ENCODE results near the gene FAM90A26. TPM values are rescaled to one million over a fixed set of nuclear protein-coding genes. Genes with fewer than 3 reads are reported as not detected.
"Not testable (repeated sequence)": the region's sequence is repeated elsewhere in the genome, so short reads cannot be mapped to it uniquely, and the experiment has no call there.

FAM90A26 gene
- total RNA-seq, 1 donor from 2014 or later: not detected

- DNase-seq: peak; percentile 98
- ATAC-seq (ENCODE audit: poor library complexity): peak; percentile 100
- intact Hi-C loops (cut with DNase I): not testable (repeated sequence)
These were observed 17.1 kb upstream of the FAM90A26 start for GRCh38 chr4:9153008-9153570.

- intact Hi-C loops (cut with DNase I); ATAC-seq (ENCODE audit: poor library complexity): not testable (repeated sequence)
- DNase-seq: peak; percentile 45
These were observed 16.5 kb upstream of the FAM90A26 start for GRCh38 chr4:9153571-9154157.

DNA sequence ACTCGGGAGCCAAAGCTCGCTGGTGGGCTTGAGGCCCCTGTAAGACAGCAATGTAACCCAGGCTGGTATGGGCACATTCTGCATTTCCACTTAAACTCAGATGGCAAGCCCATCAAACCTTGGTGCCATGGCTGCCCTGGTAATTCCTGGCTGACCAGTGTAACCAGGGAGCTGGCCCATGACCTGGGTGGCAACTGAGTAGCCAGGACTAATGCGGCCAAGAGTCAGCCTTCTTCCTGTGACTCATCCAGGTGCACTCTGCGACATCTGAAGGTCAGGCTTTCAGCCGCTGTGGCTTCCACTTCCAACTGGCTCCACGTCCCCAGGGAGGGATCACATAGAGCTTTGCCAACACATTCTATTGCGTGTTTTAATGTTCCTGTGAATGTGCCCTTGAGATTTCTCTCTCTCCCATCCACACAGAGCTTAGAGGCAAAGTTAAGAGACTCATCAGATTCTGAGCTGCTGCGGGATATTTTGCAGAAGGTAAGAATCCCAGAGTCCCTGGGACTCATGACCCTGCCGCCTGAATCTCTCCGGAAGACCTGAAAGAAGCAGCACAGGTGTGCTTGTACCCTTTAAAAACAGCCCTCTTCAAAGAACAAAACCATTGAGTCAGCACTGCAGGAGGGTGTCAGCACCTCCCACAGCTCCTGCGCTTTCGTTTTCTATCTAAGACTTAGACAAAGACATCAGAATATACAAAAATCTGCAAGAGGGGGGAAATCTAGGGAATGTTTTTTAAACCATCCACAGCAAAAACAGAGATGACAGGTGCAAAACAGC, 14.9 kb upstream of the FAM90A26 start:
- intact Hi-C loops (cut with DNase I); DNase-seq; ATAC-seq (ENCODE audit: poor library complexity): not testable (repeated sequence)

DNA sequence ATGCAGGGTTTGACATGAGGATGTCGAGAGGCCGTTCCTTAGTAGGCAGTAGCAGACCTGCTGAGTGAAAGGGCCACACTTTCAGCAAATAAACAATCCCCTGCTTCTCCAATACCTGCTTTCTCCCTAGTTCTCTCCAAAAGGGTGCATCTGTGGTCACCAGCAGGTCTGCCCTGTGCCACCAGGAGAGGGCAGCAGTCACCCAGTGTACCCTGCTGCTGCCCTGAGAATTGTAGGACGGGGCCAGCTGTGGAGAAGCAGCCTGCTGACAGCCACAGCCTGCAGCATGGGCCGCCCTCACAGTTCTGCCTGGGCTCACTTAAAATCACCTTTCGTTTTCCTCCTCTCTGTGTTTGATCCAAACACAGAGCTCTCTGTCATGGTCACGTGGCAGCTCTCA, 11.8 kb upstream of the FAM90A26 start:
- intact Hi-C loops (cut with DNase I): not testable (repeated sequence)

GRCh38 chr4:9160046-9160445, 10.2 kb upstream of the FAM90A26 start:
- DNase-seq; ATAC-seq (ENCODE audit: poor library complexity); intact Hi-C loops (cut with DNase I): not testable (repeated sequence)

More for the DNA sequence above, 11.8 kb upstream of the FAM90A26 start:
- not testable (repeated sequence) for DNase-seq; ATAC-seq (ENCODE audit: poor library complexity)

GRCh38 chr4:9165990-9166389, 4.2 kb upstream of the FAM90A26 start:
- ATAC-seq (ENCODE audit: poor library complexity); intact Hi-C loops (cut with DNase I); DNase-seq: not testable (repeated sequence)

DNA sequence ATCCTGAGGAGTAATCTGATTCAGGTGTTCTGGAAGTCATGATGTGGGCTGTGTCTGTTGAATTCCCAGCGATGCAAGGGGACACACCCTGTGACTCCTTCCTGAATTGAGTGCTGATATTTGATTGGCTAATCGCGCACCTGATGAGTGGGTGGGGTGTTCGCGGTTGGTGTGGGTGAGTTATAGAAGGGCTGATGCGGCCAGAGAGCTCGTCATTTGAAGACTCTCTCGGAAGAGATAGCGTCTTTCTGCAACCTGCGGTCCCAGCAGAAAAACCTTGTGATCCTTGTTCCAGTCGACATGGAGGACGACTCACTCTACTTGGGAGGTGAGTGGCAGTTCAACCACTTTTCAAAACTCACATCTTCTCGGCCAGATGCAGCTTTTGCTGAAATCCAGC, 40.1 kb downstream of the FAM90A26 start, which contains the start of gene USP17L10:
Gene USP17L10 (plus strand): TSS at position 301 of the 400 bp plus-strand sequence. CDS start 0 bp downstream, at position 301.
- ATAC-seq (ENCODE audit: poor library complexity); intact Hi-C loops (cut with DNase I); DNase-seq: not testable (repeated sequence)

GRCh38 chr4:9214701-9215100, 44.5 kb downstream of the FAM90A26 start:
- intact Hi-C loops (cut with DNase I); ATAC-seq (ENCODE audit: poor library complexity): not testable (repeated sequence)

GRCh38 chr4:9215105-9215504, 44.9 kb downstream of the FAM90A26 start, which contains the start of gene USP17L11:
Gene USP17L11, plus strand, starts transcription at chr4:9215405. Its CDS starts 0 bp downstream, at chr4:9215405.
- DNase-seq; ATAC-seq (ENCODE audit: poor library complexity); intact Hi-C loops (cut with DNase I): not testable (repeated sequence)

More at GRCh38 chr4:9214701-9215100, 44.5 kb downstream of the FAM90A26 start:
- peak; percentile 29 for DNase-seq

- intact Hi-C loops (cut with DNase I); DNase-seq; ATAC-seq (ENCODE audit: poor library complexity): not testable (repeated sequence)
These were observed 49.6 kb downstream of the FAM90A26 start, which contains the start of gene USP17L12 for GRCh38 chr4:9219852-9220251. Gene USP17L12, plus strand, starts transcription at chr4:9220152. Its CDS starts 0 bp downstream, at chr4:9220152.

DNA sequence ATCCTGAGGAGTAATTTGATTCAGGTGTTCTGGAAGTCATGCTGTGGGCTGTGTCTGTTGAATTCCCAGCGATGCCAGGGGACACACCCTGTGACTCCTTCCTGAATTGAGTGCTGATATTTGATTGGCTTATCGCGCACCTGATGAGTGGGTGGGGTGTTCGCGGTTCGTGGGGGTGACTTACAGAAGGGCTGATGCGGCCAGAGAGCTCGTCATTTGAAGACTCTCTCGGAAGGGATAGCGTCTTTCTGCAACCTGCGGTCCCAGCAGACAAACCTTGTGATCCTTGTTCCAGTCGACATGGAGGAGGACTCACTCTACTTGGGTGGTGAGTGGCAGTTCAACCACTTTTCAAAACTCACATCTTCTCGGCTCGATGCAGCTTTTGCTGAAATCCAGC, 54.4 kb downstream of the FAM90A26 start, which contains the start of gene USP17L13:
Gene USP17L13 (plus strand): TSS at position 301 of the 400 bp plus-strand sequence. CDS start 0 bp downstream, at position 301.
- not testable (repeated sequence) for ATAC-seq (ENCODE audit: poor library complexity)

More for the DNA sequence above, 54.4 kb downstream of the FAM90A26 start, which contains the start of gene USP17L13:
- DNase-seq; intact Hi-C loops (cut with DNase I): not testable (repeated sequence)

Other genes starting within 250 kb of the FAM90A26 start
- gene USP17L10, start 40.2 kb downstream of the FAM90A26 start, total RNA-seq: not detected
- not detected for gene USP17L11, start 45.0 kb downstream of the FAM90A26 start, total RNA-seq
- gene USP17L12, start 49.7 kb downstream of the FAM90A26 start, total RNA-seq: not detected
- not detected for gene USP17L13, start 54.5 kb downstream of the FAM90A26 start, total RNA-seq
- not detected for gene USP17L15, start 64.0 kb downstream of the FAM90A26 start, total RNA-seq
- not detected for gene USP17L17, start 73.5 kb downstream of the FAM90A26 start, total RNA-seq
- not detected for gene USP17L18, start 78.2 kb downstream of the FAM90A26 start, total RNA-seq
- gene USP17L19, start 83.0 kb downstream of the FAM90A26 start, total RNA-seq: not detected
- not detected for gene USP17L20, start 87.7 kb downstream of the FAM90A26 start, total RNA-seq
- not detected for gene USP17L21, start 92.5 kb downstream of the FAM90A26 start, total RNA-seq
- not detected for gene USP17L22, start 97.2 kb downstream of the FAM90A26 start, total RNA-seq
- gene USP17L24, start 154.8 kb downstream of the FAM90A26 start, total RNA-seq: not detected
- gene USP17L25, start 159.5 kb downstream of the FAM90A26 start, total RNA-seq: not detected
- not detected for gene USP17L26, start 164.2 kb downstream of the FAM90A26 start, total RNA-seq
- gene USP17L5, start 169.0 kb downstream of the FAM90A26 start, total RNA-seq: not detected
- not detected for gene USP17L27, start 173.7 kb downstream of the FAM90A26 start, total RNA-seq
- gene USP17L28, start 178.5 kb downstream of the FAM90A26 start, total RNA-seq: not detected
- not detected for gene USP17L29, start 183.2 kb downstream of the FAM90A26 start, total RNA-seq
- gene USP17L30, start 192.7 kb downstream of the FAM90A26 start, total RNA-seq: not detected

Measured in Right ventricle myocardium superior (tissue), 1 donor.